ENCODE data around the gene NME3.
"Not testable (repeated sequence)": the region's sequence is repeated elsewhere in the genome, so short reads cannot be mapped to it uniquely, and the experiment has no call there.

NME3 gene

DNA sequence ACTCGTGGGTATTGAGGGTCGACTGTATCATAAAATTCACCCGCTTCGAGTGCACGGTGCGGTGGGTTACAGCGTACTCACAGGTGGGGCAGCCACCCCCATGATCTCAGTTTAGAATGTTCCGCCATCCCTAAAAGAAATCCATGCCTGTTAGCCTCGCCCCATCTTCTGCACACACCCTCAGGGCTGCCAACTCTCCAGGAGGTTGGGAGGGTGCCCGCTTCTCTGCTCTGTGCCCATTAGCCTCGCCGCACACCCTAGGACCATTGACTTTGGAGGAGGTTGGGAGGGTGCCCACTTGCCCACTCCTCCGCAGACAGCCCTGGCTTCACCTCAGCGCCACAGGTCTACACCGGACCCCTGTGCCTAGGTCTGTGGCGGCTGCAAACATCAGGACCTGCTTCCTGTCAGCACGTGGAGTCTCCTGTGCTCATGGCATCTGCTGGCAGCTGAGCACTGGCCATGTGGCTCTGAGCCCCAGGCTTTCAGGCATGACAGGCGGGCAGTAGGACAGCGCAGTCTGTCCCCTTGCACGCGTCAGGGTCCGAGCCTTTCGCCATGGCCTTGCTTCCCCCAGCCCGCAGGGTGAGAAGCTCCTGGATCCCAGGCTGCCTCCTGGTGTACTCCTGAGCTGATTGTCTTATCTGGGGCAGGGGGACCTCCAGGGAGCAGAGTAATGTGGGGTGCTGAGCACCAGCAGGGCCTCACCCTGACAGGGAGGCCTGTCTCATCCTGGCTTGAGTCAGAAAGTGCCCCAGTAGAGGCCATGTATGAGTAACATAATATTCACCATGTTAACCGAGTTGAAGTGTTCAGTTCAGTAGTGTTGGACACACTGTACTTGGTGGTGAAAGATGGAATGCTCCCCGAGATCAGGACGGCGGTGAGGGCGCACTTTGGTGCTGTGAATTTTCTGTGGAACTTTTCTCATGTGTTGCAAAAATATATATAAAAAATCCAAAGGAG lies 21.9 kb downstream of the NME3 start:
- DNase-seq (ENCODE audit: low read depth in 2 of 2), result no peak

DNA sequence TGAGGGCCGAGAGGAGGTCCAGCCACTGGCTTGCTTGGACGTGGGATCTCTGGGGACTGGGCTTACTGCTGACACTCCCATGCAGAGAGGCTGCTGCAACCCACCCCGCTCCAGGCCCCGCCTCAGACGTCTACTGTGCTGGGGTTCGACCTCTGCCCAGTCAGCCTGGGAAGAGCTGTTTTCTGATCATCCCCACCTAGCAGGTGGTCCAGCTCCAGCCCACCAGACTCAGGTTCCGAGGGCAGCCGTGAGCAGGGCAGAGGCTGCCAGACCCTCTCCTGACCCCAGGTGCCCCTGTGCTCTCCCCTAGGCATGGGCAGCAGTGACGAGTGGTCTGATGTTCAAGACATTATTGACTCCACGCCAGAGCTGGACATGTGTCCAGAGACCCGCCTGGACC lies 23.4 kb downstream of the NME3 start:
- DNase-seq (ENCODE audit: low read depth in 2 of 2), result no peak

DNA sequence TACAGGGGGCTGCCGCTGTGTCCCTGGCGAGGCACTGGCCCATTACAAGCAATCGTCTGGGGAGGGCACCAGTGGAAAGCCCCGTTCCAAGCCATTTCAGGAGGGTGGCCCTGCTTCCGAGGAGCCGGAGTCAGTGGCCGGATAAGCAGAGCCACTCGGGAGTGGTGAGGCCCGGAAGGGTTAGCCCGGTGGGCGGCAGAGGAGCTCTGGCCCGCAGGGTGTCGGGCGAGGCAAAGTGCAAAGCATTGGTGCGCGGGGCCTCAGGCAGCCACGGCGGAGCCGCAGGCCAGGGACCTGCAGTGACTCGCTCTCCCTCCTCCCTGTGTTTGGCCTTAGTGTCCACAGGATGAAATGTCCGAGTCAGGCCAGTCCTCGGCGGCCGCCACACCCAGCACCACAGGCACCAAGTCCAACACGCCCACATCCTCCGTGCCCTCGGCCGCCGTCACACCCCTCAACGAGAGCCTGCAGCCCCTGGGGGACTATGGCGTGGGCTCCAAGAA lies 24.6 kb downstream of the NME3 start:
- DNase-seq (ENCODE audit: low read depth in 2 of 2), result no peak

DNA sequence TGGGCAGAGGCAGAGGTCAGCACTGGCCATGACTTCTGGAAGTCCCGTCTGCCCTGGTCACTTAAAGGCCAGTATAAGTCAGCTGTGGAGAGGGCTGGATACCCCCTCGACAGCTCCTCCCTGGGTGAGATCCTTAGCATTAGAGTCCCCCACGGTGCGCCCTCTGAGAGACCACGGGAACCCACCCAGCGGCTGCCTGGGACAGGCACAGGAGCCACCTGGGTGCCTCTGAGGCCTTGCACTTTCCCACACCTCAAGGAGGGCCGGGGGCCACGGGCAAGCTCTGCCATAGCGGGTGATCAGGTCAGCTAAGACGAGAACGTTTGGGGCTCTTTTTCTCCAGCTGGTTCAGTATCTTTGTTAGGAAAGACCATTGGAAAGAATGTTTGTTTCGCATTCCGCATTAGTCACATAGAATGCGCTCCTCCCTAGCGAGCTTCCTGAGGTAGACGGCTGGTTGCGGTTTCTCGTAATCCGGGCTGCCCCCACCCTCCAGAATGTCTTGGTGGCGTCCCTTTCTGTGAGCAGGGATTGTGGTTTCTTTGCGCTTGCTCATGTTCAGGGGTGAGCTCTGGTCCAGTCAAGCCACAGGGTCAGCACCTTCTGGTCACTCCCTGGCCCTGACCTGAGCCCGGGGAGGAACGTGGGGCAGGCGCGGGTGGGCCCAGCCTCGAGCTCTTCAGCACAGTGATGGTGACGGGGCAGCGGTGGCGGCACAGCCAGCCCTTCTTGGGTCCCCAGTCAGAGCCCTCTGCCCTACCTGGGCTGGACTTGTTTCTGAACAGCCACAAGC lies 25.2 kb downstream of the NME3 start:
- no peak for DNase-seq (ENCODE audit: low read depth in 2 of 2)

DNA sequence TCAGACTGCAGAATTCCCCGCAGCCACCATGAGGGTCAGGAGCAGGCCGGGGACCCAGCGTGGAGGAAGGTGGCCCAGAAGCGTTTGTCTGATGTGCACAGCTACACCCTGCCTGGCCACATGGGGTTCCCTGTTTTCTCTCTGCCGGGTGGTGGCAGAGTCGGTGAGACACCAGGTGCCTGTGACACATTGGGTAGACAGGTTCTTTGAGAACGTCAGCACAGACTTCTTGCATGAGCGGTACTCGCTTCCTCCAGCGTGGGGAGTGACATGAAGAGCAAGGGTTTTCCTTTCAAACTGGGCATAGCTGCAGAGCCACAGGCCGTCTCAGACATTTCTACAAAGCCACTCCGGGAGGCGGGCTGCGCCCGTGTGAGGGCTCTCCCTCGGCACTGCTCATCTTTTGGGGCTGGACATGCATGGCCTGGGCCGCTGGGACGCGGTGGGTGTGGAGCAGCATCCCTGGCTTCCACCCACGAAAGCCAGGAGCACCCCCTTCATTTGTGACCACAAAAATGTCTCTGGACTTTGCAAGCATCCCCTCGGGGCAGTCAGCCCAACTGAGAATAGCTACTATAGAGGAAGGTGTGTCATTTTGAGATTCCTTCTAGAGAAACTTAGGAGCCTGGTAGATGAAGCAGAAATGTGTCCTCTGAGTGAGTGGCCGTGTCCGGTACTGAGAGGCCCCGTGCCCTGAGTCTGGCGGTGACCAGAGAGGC lies 26.0 kb downstream of the NME3 start:
- DNase-seq (ENCODE audit: low read depth in 2 of 2), result peak; percentile 40 to 49

DNA sequence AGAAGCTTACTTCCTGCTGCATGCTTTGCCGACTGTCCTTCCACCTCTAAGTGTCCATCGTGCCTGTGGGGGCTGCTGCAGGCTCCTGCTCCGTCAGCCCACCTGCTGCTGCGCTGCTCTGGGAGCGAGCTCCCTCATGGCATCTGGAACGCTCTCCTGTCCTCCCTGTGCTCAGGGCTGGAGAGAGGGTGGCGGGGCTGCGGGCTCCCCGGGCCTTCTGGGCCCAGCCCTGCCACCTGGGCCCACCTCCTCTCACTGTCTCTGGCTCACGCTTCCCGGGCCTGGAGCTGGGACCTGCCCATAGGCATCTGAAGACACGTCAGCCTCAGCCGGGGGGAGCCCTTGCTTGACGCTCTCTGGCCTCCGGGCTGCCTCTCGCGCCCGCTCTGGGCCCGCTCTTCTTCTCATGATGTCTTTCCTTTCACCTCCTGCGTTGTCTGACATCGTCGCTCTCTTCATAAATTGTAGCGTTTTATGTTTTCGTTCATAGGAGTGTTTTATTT lies 27.0 kb downstream of the NME3 start:
- no peak for DNase-seq (ENCODE audit: low read depth in 2 of 2)

DNA sequence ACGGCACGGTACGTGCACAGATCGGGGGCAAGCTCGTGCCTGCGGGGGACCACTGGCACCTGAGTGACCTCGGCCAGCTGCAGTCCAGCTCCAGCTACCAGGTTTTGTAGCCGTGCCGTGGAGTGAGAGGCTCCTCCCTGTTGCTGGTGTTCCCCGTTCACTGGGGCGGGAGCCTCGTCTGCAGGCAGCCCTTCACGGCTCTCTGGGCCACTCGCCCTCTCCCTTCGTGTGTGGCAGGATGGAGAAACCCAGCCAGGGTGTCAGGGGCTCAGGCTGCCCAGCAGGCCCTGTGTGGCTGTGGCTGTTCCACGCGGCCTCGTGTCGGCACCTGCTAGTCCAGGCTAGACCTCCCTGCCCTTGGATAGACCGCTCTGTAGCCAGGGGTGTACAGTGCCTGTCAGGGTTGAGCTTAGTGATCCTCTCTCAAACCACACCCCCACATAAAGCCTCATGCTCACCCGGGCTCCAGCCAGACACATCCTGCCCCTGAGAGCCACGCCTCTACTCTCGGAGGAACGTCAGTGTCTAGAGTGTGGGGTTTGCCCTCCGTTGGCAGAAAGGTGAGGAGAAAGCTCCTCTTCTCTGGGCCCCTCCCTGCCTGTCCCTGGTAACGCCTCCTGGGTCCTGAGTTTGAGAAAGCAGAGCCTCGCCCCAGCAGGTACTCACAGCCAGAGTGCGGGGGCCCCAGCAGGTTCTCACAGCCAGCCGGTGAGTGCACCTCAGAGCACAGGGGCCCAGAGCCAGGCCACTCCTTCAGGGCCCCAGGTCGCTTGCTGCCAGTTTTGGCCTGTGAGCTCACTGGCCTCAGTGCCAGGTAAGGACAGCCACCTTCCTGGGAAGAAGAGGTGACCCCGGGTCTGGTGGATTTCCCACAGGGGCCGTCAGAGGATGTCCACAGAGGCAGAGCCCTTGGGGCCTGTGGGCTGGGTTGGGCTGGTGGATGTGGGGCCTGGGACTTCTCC lies 27.7 kb downstream of the NME3 start:
- DNase-seq (ENCODE audit: low read depth in 2 of 2), result no peak

DNA sequence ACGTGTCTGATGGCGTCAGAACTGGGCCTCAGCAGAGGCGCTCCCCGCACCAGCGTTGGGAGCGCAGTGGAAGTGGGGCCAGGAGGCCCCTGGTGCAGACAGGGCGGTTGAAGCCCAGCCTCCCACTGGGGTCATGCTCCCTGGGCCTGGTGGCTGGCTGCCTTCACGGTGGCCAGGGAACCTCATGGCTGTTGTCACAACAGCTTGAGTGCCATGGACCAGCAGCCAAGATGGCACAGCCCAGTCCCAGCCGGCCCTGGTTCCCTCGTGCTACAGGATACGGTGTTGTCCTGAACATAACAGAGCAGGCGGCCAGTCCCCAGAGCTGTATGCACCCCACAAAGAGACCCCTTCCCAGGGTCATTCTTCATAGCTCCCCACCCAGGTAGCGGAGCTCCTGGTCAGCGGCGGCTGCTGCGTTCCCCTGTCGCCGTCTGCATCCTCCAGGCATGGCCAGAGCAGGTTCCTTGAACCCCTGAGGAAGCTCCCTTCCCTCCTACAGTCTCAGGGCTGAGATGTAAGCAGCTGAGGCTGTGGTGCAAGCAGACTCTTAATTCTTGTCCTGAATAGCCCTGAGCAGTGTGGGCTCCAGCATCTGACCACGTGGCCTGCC lies 29.7 kb downstream of the NME3 start:
- DNase-seq (ENCODE audit: low read depth in 2 of 2), result no peak

DNA sequence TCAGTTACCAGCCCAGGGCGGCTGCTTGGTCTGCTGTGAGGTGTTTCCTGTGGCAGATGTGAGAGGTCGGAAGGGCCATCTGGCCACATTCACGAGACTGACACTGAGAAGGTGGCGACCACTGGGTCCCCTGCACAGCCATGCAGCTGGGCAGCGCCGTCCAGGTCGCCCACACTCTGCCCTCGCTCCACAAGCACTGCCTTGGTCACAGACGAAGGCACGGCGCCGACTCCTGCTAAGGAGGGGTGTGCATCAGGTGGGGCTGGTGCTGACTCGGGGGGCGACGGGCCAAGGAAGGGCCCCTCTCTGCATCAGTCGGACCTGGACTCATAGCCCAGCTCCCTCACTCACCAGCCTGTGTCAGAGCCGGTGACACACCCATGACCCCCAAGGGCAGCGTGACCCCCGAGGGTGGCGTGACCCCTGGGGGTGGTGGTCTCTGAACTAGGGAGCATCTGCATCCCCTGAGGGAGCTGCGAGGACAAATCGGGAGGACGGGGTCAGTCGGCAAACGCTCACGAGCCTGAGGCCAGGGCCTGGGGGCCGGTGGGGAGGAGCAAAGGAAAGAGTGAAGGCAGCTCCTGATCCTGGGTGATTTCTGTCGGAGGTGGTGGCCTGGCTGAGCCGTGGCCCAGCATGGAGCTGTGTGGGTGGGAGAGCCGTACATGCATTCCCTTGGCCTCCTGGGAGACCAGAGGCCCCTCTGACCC lies 30.4 kb downstream of the NME3 start:
- no peak for DNase-seq (ENCODE audit: low read depth in 2 of 2)

DNA sequence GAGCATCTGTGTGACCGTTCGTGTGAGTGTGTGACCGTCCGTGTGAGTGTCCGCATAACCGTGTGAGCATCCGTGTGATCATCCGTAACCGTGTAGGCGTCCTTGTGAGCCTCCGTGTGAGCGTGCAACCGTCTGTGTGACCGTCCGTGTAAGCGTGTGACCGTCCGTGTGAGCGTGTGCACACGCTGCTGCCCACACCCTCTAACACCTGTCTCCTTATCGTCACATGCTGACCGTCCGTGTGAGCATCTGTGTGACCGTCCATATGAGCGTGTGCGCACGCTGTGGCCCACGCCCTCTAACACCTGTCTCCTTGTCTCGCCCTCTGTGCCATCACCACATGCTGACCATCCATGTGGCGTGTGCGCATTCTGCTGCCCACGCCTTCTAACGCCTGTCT lies 31.1 kb downstream of the NME3 start:
- no peak for DNase-seq (ENCODE audit: low read depth in 2 of 2)

DNA sequence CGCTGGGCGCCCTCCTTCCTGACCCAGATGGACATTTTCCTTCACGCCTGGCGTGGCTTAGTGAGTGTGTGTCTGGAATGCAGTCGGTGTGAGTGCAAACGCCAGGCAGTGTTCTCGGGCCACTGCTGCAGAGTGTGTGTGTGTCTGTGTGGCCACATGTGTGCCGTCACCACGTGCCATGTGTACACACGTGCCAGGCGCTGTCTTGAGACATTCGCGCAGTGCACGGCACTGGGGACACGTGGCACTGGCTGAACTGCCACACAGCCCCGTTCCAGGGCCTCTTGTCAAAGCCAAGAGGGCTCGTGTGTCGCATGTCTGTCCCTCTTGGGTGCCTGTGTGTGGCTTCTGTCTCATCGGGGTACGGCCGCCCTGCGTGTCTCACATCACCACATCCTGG lies 36.5 kb downstream of the NME3 start:
- no peak for DNase-seq (ENCODE audit: low read depth in 2 of 2)

DNA sequence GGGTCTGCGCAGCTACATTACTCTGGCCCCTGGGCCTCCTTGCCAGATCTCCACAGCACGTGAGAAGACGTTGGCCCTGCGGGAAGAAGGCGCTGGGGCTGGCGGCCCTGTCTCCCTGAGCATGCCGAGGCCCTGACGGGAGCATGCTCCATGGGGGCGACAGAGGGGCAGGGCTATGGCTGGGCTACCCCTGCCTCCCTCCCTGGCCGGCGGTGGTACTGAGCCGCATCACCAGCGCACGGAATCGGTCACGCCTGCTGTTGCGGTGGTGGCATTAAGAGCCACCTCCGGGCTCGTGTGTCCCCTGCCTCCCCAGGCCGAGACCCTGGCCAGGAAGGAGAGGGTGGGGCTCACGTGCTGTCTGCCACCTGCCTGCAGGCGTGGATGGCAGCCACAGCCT lies 37.2 kb downstream of the NME3 start:
- no peak for DNase-seq (ENCODE audit: low read depth in 2 of 2)

DNA sequence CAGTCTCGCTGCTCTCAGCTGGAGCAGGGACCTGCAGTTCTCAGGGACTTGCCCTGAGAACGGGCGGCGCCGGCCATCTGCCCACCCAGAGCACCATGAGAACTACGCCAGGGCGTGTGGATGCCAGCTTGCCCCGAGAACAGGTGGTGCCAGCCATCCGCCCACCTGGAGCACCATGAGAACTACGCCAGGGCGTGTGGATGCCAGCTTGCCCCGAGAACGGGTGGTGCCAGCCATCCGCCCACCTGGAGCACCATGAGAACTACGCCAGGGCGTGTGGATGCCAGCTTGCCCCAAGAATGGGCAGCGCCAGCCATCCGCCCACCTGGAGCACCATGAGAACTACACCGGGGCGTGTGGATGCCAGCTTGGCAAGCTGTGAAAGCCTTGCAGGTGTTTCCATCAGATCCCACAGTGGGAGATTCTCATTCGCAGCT lies 38.8 kb downstream of the NME3 start:
- DNase-seq (ENCODE audit: low read depth in 2 of 2), result not testable (repeated sequence)

DNA sequence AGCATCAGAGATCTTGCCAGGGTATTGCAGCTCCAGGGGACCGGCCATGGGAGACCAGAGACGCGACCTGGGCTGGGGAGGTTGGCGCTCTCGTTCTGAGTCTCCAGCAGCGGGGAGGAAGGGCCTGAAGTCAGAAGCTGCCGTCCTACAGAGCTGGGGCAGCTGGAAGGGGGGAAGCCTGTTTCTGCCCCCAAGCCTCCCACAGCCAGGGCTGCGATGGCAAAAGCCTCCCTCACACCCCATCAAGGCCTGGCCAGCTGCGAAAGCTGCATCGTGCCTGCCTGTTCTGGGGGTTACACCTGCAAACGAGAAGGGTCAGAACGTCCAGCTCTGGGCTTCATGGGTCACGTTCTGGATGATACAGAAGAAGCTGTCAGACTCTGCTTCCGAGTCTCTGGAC lies 39.3 kb downstream of the NME3 start:
- DNase-seq (ENCODE audit: low read depth in 2 of 2), result no peak

DNA sequence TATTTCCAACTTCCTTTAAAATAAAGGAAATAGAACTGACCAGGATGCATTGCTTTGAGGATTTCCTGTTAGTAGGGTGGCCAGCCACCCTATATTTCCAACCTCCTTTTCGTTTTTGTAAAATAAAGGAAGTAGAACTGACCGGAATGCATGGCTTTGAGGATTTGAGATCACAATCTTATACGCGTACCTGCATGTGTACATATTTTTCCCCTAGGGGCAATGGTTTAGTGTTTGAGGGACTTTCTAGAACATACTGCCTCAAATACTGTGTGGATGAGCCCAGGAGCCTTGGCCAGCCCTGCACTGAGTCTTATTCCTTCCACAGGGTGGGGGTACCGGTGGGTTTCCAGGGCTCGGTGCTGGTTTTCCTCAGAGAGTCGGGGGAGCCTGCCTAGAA lies 39.7 kb downstream of the NME3 start:
- DNase-seq (ENCODE audit: low read depth in 2 of 2), result no peak

DNA sequence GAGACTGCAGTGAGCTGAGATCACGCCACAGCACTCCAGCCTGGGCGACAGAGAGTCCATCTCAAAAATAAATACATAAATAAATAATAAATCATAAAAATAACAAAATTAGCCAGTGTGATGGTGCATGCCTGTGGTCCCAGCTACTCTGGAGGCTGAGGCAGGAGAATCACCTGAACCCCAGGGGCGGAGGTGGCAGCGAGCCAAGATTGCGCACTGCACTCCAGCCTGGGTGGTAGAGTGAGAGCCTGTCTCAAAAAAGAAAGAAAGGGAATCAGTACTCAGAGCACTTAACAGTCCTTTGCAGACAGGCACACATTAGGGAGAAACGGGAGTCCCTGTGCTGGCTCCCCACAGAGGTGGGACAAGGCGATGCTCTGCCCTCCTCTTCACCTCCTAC lies 40.3 kb downstream of the NME3 start:
- no peak for DNase-seq (ENCODE audit: low read depth in 2 of 2)

DNA sequence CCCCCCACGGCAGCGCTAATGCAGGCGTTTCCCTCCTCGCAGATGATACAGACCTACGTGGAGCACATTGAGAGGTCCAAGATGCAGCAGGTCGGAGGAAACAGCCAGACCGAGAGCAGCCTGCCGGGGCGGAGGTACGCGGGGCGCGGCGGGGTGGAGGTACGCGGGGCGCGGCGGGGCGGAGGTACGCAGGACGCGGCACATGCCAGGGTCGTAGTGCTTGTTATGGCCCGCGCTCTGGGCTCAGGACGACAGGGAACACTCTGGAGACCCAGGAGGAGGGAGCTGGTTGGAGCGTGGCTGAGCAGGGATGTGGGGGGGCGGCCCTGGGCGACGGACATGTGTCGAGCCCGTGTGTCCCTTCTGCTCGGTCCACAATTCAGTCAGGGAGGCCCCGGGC lies 41.9 kb downstream of the NME3 start:
- DNase-seq (ENCODE audit: low read depth in 2 of 2), result no peak

DNA sequence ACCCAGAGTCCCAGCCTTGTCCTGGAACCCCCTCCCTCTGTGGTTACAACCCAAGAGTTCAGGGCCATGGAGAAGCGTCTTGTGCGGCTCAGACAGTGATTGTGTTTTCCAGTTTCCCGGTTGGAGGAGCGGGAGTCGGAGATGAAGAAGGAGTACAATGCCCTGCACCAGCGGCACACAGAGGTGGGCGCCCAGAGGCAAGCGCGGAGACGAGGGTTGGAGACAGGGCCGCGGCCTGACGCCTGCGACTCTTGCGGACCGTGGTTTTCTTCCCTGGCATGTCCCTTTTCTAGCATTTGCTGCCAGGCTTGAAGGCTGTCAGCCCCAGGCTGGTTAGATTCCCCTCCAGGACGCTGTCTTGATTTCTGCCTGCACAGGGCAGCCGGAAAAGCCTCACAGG lies 42.3 kb downstream of the NME3 start:
- no peak for DNase-seq (ENCODE audit: low read depth in 2 of 2)
